ENCODE data around the gene C14orf132. TPM values are rescaled to one million over a fixed set of nuclear protein-coding genes. Genes with fewer than 3 reads are reported as not detected.

C14orf132 gene
- total and polyA plus RNA-seq, 9 of the 15 experiments (the other 6 are each of a cell fraction or from before 2014, with no cell fraction given): not detected

- peak; percentile 89 for TF ChIP-seq ZNF263 (CRISPR knock-in tag; IDR thresholded peaks at IDR 0.05; ENCODE audit: borderline replicate concordance)
- no peak for TF ChIP-seq ETV6 (IDR thresholded peaks at IDR 0.05; ENCODE audit: borderline replicate concordance in 1 of 2, low read depth in 2 of 2, low read length in 1 of 2)
- no peak for TF ChIP-seq ETV6 (CRISPR knock-in tag; IDR thresholded peaks at IDR 0.05; ENCODE audit: borderline replicate concordance)
Measured at GRCh38 chr14:96100161-96101064, 61.3 kb downstream of the C14orf132 start (continued).

- Histone ChIP-seq H3K36me3 (ENCODE audit: control insufficient read depth, insufficient read depth, low read length) (no peaks in the 10 kb centered on the region), H4K20me1 (replicated peaks; ENCODE audit: control insufficient read depth, insufficient read depth, low read length) (no peaks in the 10 kb centered on the region), H3K27ac (ENCODE audit: extremely low read depth, low read depth, low read length) (no peak overlapping the region), H3K9ac (ENCODE audit: insufficient read depth in 1 of 2, low read depth in 2 of 2, low read length in 2 of 2) (no peak overlapping the region), H3K27me3 (ENCODE audit: control insufficient read depth in 2 of 2, insufficient read depth in 2 of 2, low read length in 2 of 2) (peaks cover 0 to 7% of the 10 kb centered on the region in 2 experiments; a peak in 1 of 5 replicates), H3K4me3 (no peak overlapping the region), H3K79me2 (ENCODE audit: control insufficient read depth, insufficient read depth, low read length) (no peaks in the 10 kb centered on the region), H3K4me1 (replicated peaks in 1 of 2; ENCODE audit: control insufficient read depth in 2 of 2, insufficient read depth in 2 of 2, low read length in 2 of 2) (peaks cover 0 to 3% of the 10 kb centered on the region in 2 experiments; a peak in 1 of 5 replicates), H3K9me3 (replicated peaks; ENCODE audit: control insufficient read depth, insufficient read depth, low read depth, low read length) (no peaks in the 10 kb centered on the region), H3K4me2 (ENCODE audit: insufficient read depth, low read length) (no peak overlapping the region), H2AFZ (ENCODE audit: low read depth, low read length) (no peak overlapping the region), H3K9me1 (ENCODE audit: control insufficient read depth, insufficient read depth, low read length) (no peaks in the 10 kb centered on the region)
- CTCF ChIA-PET (ENCODE audit: low intra/inter-chr PET ratio): no interaction called here
- no TSS peak for BruUV-seq (replicated peaks)
- DNase-seq (ENCODE audit: extremely low read depth in 1 of 4, low spot score in 3 of 4): no peak
- intact Hi-C loops (cut with micrococcal nuclease): no loop called here
- ATAC-seq: no peak
- no peak for FAIRE-seq
- POLR2A ChIA-PET: interaction anchor here (0.7 kb wide), 1 partner anchor 365 kb away, joined by 3 read pairs; no protein-coding TSS in a partner anchor
- 0% methylated on average over 2 of the region's 3 CpGs for WGBS (ENCODE audit: insufficient coverage, low coverage, missing lambda C conversion rate)
- in situ Hi-C loops (cut with MboI): loop anchor here (10.0 kb wide), 1 partner anchor 343 kb away; no protein-coding TSS in a partner anchor
- no peak for TF ChIP-seq TBP (optimal IDR thresholded peaks at IDR 0.05; ENCODE audit: low read depth, low read length)
- no peak for TF ChIP-seq HSF4 (CRISPR knock-in tag; IDR thresholded peaks at IDR 0.05; ENCODE audit: borderline replicate concordance)
- TF ChIP-seq, protein P1, sequence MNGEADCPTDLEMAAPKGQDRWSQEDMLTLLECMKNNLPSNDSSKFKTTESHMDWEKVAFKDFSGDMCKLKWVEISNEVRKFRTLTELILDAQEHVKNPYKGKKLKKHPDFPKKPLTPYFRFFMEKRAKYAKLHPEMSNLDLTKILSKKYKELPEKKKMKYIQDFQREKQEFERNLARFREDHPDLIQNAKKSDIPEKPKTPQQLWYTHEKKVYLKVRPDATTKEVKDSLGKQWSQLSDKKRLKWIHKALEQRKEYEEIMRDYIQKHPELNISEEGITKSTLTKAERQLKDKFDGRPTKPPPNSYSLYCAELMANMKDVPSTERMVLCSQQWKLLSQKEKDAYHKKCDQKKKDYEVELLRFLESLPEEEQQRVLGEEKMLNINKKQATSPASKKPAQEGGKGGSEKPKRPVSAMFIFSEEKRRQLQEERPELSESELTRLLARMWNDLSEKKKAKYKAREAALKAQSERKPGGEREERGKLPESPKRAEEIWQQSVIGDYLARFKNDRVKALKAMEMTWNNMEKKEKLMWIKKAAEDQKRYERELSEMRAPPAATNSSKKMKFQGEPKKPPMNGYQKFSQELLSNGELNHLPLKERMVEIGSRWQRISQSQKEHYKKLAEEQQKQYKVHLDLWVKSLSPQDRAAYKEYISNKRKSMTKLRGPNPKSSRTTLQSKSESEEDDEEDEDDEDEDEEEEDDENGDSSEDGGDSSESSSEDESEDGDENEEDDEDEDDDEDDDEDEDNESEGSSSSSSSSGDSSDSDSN (IDR thresholded peaks at IDR 0.05; ENCODE audit: borderline replicate concordance in 1 of 2, low read depth in 2 of 2, low read length in 2 of 2): no peak
- TF ChIP-seq MXI1 (IDR thresholded peaks at IDR 0.05; ENCODE audit: low read depth, low read length): no peak
- no peak for TF ChIP-seq ZBTB8A (IDR thresholded peaks at IDR 0.05; ENCODE audit: partially characterized antibody)
- no peak for TF ChIP-seq MTA1 (IDR thresholded peaks at IDR 0.05; ENCODE audit: borderline replicate concordance)
- no peak for TF ChIP-seq TEAD2 (tag; IDR thresholded peaks at IDR 0.05)
- TF ChIP-seq RBM39 (optimal IDR thresholded peaks at IDR 0.05; ENCODE audit: low read depth, low read length): no peak
- TF ChIP-seq, protein P2, sequence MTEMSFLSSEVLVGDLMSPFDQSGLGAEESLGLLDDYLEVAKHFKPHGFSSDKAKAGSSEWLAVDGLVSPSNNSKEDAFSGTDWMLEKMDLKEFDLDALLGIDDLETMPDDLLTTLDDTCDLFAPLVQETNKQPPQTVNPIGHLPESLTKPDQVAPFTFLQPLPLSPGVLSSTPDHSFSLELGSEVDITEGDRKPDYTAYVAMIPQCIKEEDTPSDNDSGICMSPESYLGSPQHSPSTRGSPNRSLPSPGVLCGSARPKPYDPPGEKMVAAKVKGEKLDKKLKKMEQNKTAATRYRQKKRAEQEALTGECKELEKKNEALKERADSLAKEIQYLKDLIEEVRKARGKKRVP (CRISPR knock-in tag; IDR thresholded peaks at IDR 0.05): no peak
- TF ChIP-seq PREB (CRISPR knock-in tag; IDR thresholded peaks at IDR 0.05): no peak
- no peak for TF ChIP-seq KLF13 (tag; IDR thresholded peaks at IDR 0.05; ENCODE audit: borderline replicate concordance, low read depth)
Measured at GRCh38 chr14:96102081-96102856, 63.1 kb downstream of the C14orf132 start.
